Measurements from ENCODE around the gene MITF. TPM values are rescaled to one million over a fixed set of nuclear protein-coding genes. Genes with fewer than 3 reads are reported as not detected.

The MITF gene
- total and polyA plus RNA-seq, 2 donors (not counting 1 experiment from before 2014, with no cell fraction given) = 0.10 TPM; not detected in 1

- H3K4me2 ChIP-seq (replicated peaks; ENCODE audit: low read depth, low read length, poor library complexity, severe bottlenecking) = no peak overlapping the region
- no peaks in the 10 kb centered on the region for H4K20me1 ChIP-seq (ENCODE audit: control insufficient read depth, insufficient read depth, low read length, poor library complexity, severe bottlenecking)
- DNase-seq (no peak), ATAC-seq (ENCODE audit: low read depth) (no peak)
- H2AFZ ChIP-seq (ENCODE audit: insufficient read depth, low read depth, low read length, poor library complexity, severe bottlenecking) = no peak overlapping the region
- H3K9me3 Mint-ChIP-seq (ENCODE audit: insufficient read depth) = no peaks in the 10 kb centered on the region
- H3K4me3 ChIP-seq (ENCODE audit: control extremely low read depth in 1 of 5, extremely low read depth in 1 of 5, insufficient read depth in 1 of 5, low read depth in 2 of 5, low read length in 4 of 5) = no peak overlapping the region
- H3K4me1 Mint-ChIP-seq = no peaks in the 10 kb centered on the region
- no peak overlapping the region for H3K27ac Mint-ChIP-seq
- H3K27ac ChIP-seq (ENCODE audit: low read length in 2 of 2) = no peak overlapping the region
- H3K27me3 Mint-ChIP-seq = no peaks in the 10 kb centered on the region
- TF ChIP-seq CTCF (IDR thresholded peaks at IDR 0.05) (no peak), EZH2 (IDR thresholded peaks at IDR 0.05; ENCODE audit: borderline replicate concordance, insufficient read depth, low read depth, low read length, poor library complexity, severe bottlenecking) (no peak)
- no peak overlapping the region for H3K4me3 Mint-ChIP-seq
- H3K4me1 ChIP-seq (ENCODE audit: control insufficient read depth in 2 of 2, insufficient read depth in 2 of 2, low read length in 2 of 2) = no peaks in the 10 kb centered on the region
- H3K9ac ChIP-seq (ENCODE audit: low read length) = no peak overlapping the region
- intact Hi-C loops (cut with micrococcal nuclease) = no loop called here
- WGBS (ENCODE audit: insufficient coverage) = 100% methylated on average over 2 of the region's 3 CpGs
- H3K9me3 ChIP-seq (ENCODE audit: control extremely low read depth in 1 of 3, control insufficient read depth in 2 of 3, insufficient read depth in 1 of 3, low read length in 2 of 3) = no peaks in the 10 kb centered on the region
- CTCF ChIA-PET = no interaction called here
- H3K79me2 ChIP-seq (ENCODE audit: control insufficient read depth, insufficient read depth, low read length) = no peaks in the 10 kb centered on the region
- POLR2A ChIA-PET = no interaction called here
- H3K36me3 ChIP-seq (replicated peaks in 1 of 2; ENCODE audit: control extremely low read depth in 1 of 2, control insufficient read depth in 1 of 2, extremely low read depth in 1 of 2, insufficient read depth in 2 of 2, low read length in 1 of 2) = no peaks in the 10 kb centered on the region
- no peaks in the 10 kb centered on the region for H3K27me3 ChIP-seq (replicated peaks in 1 of 4; ENCODE audit: control extremely low read depth in 1 of 4, control insufficient read depth in 3 of 4, insufficient read depth in 4 of 4, low read length in 3 of 4)
Observed at GRCh38 chr3:69776289-69776688, 37.0 kb downstream of the MITF start.

- H3K36me3 ChIP-seq (replicated peaks in 1 of 2; ENCODE audit: control extremely low read depth in 1 of 2, control insufficient read depth in 1 of 2, extremely low read depth in 1 of 2, insufficient read depth in 2 of 2, low read length in 1 of 2) = no peaks in the 10 kb centered on the region
- ATAC-seq (ENCODE audit: low read depth) (no peak), DNase-seq (no peak)
- no peak overlapping the region for H2AFZ ChIP-seq (ENCODE audit: insufficient read depth, low read depth, low read length, poor library complexity, severe bottlenecking)
- peaks cover 0 to 5% (median 0%) of the 10 kb centered on the region in 4 experiments for H3K27me3 ChIP-seq (replicated peaks in 1 of 4; ENCODE audit: control extremely low read depth in 1 of 4, control insufficient read depth in 3 of 4, insufficient read depth in 4 of 4, low read length in 3 of 4)
- no peak overlapping the region for H3K4me3 ChIP-seq (ENCODE audit: control extremely low read depth in 1 of 5, extremely low read depth in 1 of 5, insufficient read depth in 1 of 5, low read depth in 2 of 5, low read length in 4 of 5)
- no peak overlapping the region for H3K4me2 ChIP-seq (replicated peaks; ENCODE audit: low read depth, low read length, poor library complexity, severe bottlenecking)
- H3K9ac ChIP-seq (ENCODE audit: low read length) = no peak overlapping the region
- Mint-ChIP-seq H3K27me3 (no peaks in the 10 kb centered on the region), H3K27ac (no peak overlapping the region), H3K4me3 (no peak overlapping the region), H3K4me1 (no peaks in the 10 kb centered on the region), H3K9me3 (ENCODE audit: insufficient read depth) (no peaks in the 10 kb centered on the region)
- no peaks in the 10 kb centered on the region for H3K79me2 ChIP-seq (ENCODE audit: control insufficient read depth, insufficient read depth, low read length)
- H3K27ac ChIP-seq (ENCODE audit: low read length in 2 of 2) = no peak overlapping the region
- intact Hi-C loops (cut with micrococcal nuclease) = no loop called here
- no peaks in the 10 kb centered on the region for H3K4me1 ChIP-seq (ENCODE audit: control insufficient read depth in 2 of 2, insufficient read depth in 2 of 2, low read length in 2 of 2)
- ChIA-PET POLR2A (no interaction called here), CTCF (no interaction called here)
- H4K20me1 ChIP-seq (ENCODE audit: control insufficient read depth, insufficient read depth, low read length, poor library complexity, severe bottlenecking) = no peaks in the 10 kb centered on the region
- TF ChIP-seq EZH2 (IDR thresholded peaks at IDR 0.05; ENCODE audit: borderline replicate concordance, insufficient read depth, low read depth, low read length, poor library complexity, severe bottlenecking) (no peak), CTCF (IDR thresholded peaks at IDR 0.05) (no peak)
- H3K9me3 ChIP-seq (ENCODE audit: control extremely low read depth in 1 of 3, control insufficient read depth in 2 of 3, insufficient read depth in 1 of 3, low read length in 2 of 3) = no peaks in the 10 kb centered on the region
Observed at GRCh38 chr3:69776920-69777581, 37.8 kb downstream of the MITF start.
